Endothelial cell of umbilical vein (primary cell): ENCODE measurements around the gene SLC7A6OS. TPM values are rescaled to one million over a fixed set of nuclear protein-coding genes. Genes with fewer than 3 reads are reported as not detected.

Experiments used
- BruUV-seq: library from RNA; stranded (reverse); fragments of 400-500 nt; replicated peaks from 2 replicates; lab custom pipeline; 2021; lab: Mats Ljungman, UMichigan
- CTCF ChIA-PET: fragments of 300-600, 350-600 bp; sonication (Branson Sonifier 250); formaldehyde crosslinking; loops from one replicate; lab custom pipeline; 2021; ENCODE audit warnings: antibody characterized with exemption, inconsistent platforms; lab: Charles Lee
- POLR2A ChIA-PET: fragments of 300-600, 350-600 bp; sonication (Branson Sonifier 250); formaldehyde crosslinking; loops from one replicate; lab custom pipeline; 2021; ENCODE audit warnings: antibody characterized with exemption, inconsistent platforms; lab: Charles Lee
- DNase-seq: peaks from one replicate; pipeline ENCODE4 v3.0.0-alpha.2; 2011; ENCODE audit warnings: low read depth, low spot score
- FAIRE-seq: peaks from 2 replicates; lab custom pipeline; 2011; peaks lifted over from hg19 to GRCh38; lab: Jason Lieb, UNC
- H2AFZ ChIP-seq: 2 replicates; pipeline ENCODE4 v1.6.0; 2012; ENCODE audit warnings: low read depth, low read length, control low read depth, inconsistent platforms
- H3K27ac ChIP-seq: 2 replicates; pipeline ENCODE4 v1.5.1; 2011; ENCODE audit warnings: low read depth, mild to moderate bottlenecking, control low read depth, low read length, moderate library complexity; ENCODE audit not compliant: insufficient read depth
- H3K27me3 ChIP-seq, 2 experiments: 2 replicates each; pipeline versions ENCODE4 v1.6.0 to v1.6.1; 2011; ENCODE audit warnings: low read length in 2 of 2, mixed read lengths in 1 of 2; ENCODE audit not compliant: control insufficient read depth in 2 of 2, insufficient read depth in 2 of 2
- H3K36me3 ChIP-seq, 2 experiments: 2 replicates in 1 of 2; 3 replicates in 1 of 2; pipeline ENCODE4 v1.5.1; 2011; ENCODE audit warnings: low read length in 2 of 2, mild to moderate bottlenecking in 1 of 2, moderate library complexity in 1 of 2; ENCODE audit not compliant: control insufficient read depth in 2 of 2, insufficient read depth in 2 of 2; ENCODE audit errors: extremely low read depth in 1 of 2
- H3K4me1 ChIP-seq: 3 replicates; pipeline ENCODE4 v1.5.1; 2011; ENCODE audit warnings: mild to moderate bottlenecking, low read length; ENCODE audit not compliant: control insufficient read depth, insufficient read depth; ENCODE audit errors: extremely low read depth
- H3K4me2 ChIP-seq: 2 replicates; pipeline ENCODE4 v1.6.1; 2011; ENCODE audit warnings: low read length, control low read depth, mixed read lengths; ENCODE audit not compliant: insufficient read depth
- H3K4me3 ChIP-seq, 3 experiments: fragments of 200-600 bp in 1 of 3; sonication (generic), shearing (Covaris generic) in 1 of 3; replicated peaks in 1 of 3; 2 replicates each; pipeline ENCODE4 v1.5.1; 2011 to 2016; ENCODE audit warnings: control low read depth in 3 of 3, low read length in 3 of 3, mild to moderate bottlenecking in 2 of 3, inconsistent platforms in 1 of 3, low read depth in 1 of 3, moderate library complexity in 1 of 3; ENCODE audit not compliant: insufficient read depth in 1 of 3
- H3K79me2 ChIP-seq: 2 replicates; pipeline ENCODE4 v1.6.0; 2012; ENCODE audit warnings: low read length, inconsistent platforms; ENCODE audit not compliant: control insufficient read depth, insufficient read depth
- H3K9ac ChIP-seq: replicated peaks from 2 replicates; pipeline ENCODE3; 2011; ENCODE audit warnings: low read length, control low read depth; ENCODE audit not compliant: insufficient read depth; ENCODE audit errors: extremely low read depth
- H3K9me1 ChIP-seq: replicated peaks from 3 replicates; pipeline ENCODE4 v1.6.0; 2011; ENCODE audit warnings: mild to moderate bottlenecking, low read length; ENCODE audit not compliant: control insufficient read depth, insufficient read depth; ENCODE audit errors: extremely low read depth
- H3K9me3 ChIP-seq: replicated peaks from 2 replicates; pipeline ENCODE4 v1.5.1; 2012; ENCODE audit warnings: low read length, inconsistent platforms; ENCODE audit not compliant: control insufficient read depth, insufficient read depth
- H4K20me1 ChIP-seq: replicated peaks from 2 replicates; pipeline ENCODE3; 2011; ENCODE audit warnings: mild to moderate bottlenecking, low read length; ENCODE audit not compliant: control insufficient read depth, insufficient read depth; ENCODE audit errors: extremely low read depth
- FOS ChIP-seq: IDR thresholded peaks from 2 replicates; pipeline ENCODE4 v1.6.1; 2011; ENCODE audit warnings: mild to moderate bottlenecking, low read length, moderate library complexity, borderline replicate concordance; ENCODE audit not compliant: insufficient read depth
- MYC ChIP-seq: IDR thresholded peaks from one replicate; pipeline ENCODE4 v1.6.1; 2011; ENCODE audit warnings: mild to moderate bottlenecking, low read depth, low read length
- POLR2AphosphoS5 ChIP-seq: IDR thresholded peaks from 2 replicates; pipeline ENCODE4 v1.6.1; 2012; ENCODE audit warnings: low read depth, mild to moderate bottlenecking, control low read depth, low read length, moderate library complexity; ENCODE audit not compliant: insufficient read depth
- dilution Hi-C: fragments of 300-500 bp; cut with MboI; formaldehyde crosslinking; loops from one replicate; pipeline ENCODE4 v1.15.0; 2019; ENCODE audit warnings: low sequenced_read_pairs; ENCODE audit not compliant: extremely low pct_ligation_motif_present
- intact Hi-C: fragments of 100-400 bp; cut with micrococcal nuclease; formaldehyde crosslinking; loops from one replicate; pipeline ENCODE4 v1.10.0; 2022
- polyA plus RNA-seq, 4 experiments: library from polyadenylated mRNA; depleted of rRNA in 3 of 4; stranded (reverse) in 3 of 4; unstranded in 1 of 4; fragments of >200 nt; gene quantifications; 2 replicates each; pipeline versions ENCODE4 v1.2.1 to v1.2.3, GENCODE V29; 2011 to 2012; ENCODE audit warnings: missing spikeins in 1 of 4
- total RNA-seq: library from RNA; stranded (reverse); gene quantifications from 2 replicates; pipeline ENCODE4 v1.2.3, GENCODE V29; 2021
- TF ChIP-seq, protein P1 (sequence below), 2 donors: IDR thresholded peaks; 1 replicate in 1 of 2; 2 replicates in 1 of 2; pipeline ENCODE4 v1.5.1; 2011; ENCODE audit warnings: low read length in 2 of 2, mild to moderate bottlenecking in 2 of 2, moderate library complexity in 2 of 2, control low read depth in 1 of 2, inconsistent platforms in 1 of 2, low read depth in 1 of 2; ENCODE audit not compliant: insufficient read depth in 1 of 2; ENCODE audit errors: extremely low read depth in 1 of 2

Gene SLC7A6OS
- total and polyA plus RNA-seq, 2 donors (not counting 3 experiments of a cell fraction or from before 2014, with no cell fraction given): 8.3 to 22.9 TPM

DNA sequence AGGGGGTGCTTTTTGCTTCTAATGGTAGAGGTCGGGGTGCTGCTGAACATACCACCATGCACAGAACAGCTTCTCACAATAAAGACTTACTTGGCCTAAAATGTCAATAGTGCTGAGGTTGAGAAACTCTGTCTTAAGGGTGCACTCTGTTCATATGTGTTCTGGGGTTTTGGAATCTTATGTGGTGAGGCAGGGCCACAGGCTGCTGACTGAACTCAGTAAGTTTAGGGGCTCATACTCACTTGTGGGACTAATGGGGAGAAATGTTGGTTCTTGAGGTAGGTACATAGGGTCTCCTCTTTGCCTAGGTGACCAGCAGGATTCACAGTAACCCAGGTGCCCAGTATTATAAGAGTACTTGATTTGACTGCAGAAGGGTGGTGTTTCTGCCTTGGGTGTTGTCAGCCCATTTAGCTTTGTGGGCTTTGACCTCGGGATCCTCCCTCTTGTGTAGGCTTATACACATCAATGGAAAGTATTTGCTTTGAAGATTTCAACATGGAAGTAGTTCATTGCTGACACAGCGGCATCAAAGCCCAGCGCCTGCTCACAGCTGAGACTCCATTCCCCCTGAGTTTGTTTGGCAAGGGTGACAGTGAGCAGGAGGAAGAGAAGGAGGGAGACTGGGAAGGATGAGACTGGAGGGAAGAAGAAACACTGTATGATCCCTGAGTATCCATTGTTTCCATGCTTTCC lies 29.2 kb downstream of the SLC7A6OS start:
- peaks cover 44% of the 10 kb centered on the region for H3K79me2 ChIP-seq
- no peaks in the 10 kb centered on the region for H3K27me3 ChIP-seq
- no TSS peak for BruUV-seq
- ChIA-PET CTCF (no interaction called here), POLR2A (no interaction called here)
- no peak for DNase-seq
- no peak overlapping the region for H3K9ac ChIP-seq
- no peak overlapping the region for H3K4me2 ChIP-seq
- dilution Hi-C loops: no loop called here
- no peaks in the 10 kb centered on the region for H3K9me1 ChIP-seq
- TF ChIP-seq POLR2AphosphoS5 (no peak), MYC (no peak), FOS (no peak)
- TF ChIP-seq, protein P1, sequence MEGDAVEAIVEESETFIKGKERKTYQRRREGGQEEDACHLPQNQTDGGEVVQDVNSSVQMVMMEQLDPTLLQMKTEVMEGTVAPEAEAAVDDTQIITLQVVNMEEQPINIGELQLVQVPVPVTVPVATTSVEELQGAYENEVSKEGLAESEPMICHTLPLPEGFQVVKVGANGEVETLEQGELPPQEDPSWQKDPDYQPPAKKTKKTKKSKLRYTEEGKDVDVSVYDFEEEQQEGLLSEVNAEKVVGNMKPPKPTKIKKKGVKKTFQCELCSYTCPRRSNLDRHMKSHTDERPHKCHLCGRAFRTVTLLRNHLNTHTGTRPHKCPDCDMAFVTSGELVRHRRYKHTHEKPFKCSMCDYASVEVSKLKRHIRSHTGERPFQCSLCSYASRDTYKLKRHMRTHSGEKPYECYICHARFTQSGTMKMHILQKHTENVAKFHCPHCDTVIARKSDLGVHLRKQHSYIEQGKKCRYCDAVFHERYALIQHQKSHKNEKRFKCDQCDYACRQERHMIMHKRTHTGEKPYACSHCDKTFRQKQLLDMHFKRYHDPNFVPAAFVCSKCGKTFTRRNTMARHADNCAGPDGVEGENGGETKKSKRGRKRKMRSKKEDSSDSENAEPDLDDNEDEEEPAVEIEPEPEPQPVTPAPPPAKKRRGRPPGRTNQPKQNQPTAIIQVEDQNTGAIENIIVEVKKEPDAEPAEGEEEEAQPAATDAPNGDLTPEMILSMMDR (IDR thresholded peaks at IDR 0.05; ENCODE audit: extremely low read depth in 1 of 2, insufficient read depth in 1 of 2, low read depth in 1 of 2, low read length in 2 of 2): no peak
- intact Hi-C loops: no loop called here
- no peak overlapping the region for H3K27ac ChIP-seq
- H3K9me3 ChIP-seq: no peaks in the 10 kb centered on the region
- H4K20me1 ChIP-seq: no peaks in the 10 kb centered on the region
- H3K4me1 ChIP-seq: peaks cover 21% of the 10 kb centered on the region
- no peak for FAIRE-seq
- peaks cover 4 to 6% of the 10 kb centered on the region in 2 experiments for H3K36me3 ChIP-seq
- no peak overlapping the region for H3K4me3 ChIP-seq
- no peak overlapping the region for H2AFZ ChIP-seq
